HepG2 (cell line): ENCODE measurements around the gene PCBP4. TPM values are rescaled to one million over a fixed set of nuclear protein-coding genes. Genes with fewer than 3 reads are reported as not detected.

Experiments
- ARID5B ChIP-seq: IDR thresholded peaks from 2 replicates; pipeline ENCODE4 v1.4.0; 2020; ENCODE audit warnings: mild to moderate bottlenecking, missing genetic modification reagents
- ARNTL ChIP-seq: sonication (generic); formaldehyde crosslinking; IDR thresholded peaks from 2 replicates; pipeline ENCODE4 v1.4.0; 2020; ENCODE audit warnings: mild to moderate bottlenecking, missing genetic modification reagents
- ERF ChIP-seq: IDR thresholded peaks from 2 replicates; pipeline ENCODE4 v1.6.1; 2018; ENCODE audit warnings: missing biosample characterization, missing genetic modification reagents
- ETV5 ChIP-seq: IDR thresholded peaks from 2 replicates; pipeline ENCODE4 v1.6.1; 2018; ENCODE audit warnings: missing biosample characterization, missing genetic modification reagents, inconsistent platforms, borderline replicate concordance
- MIER3 ChIP-seq: IDR thresholded peaks from 2 replicates; pipeline ENCODE4 v1.6.1; 2016; ENCODE audit warnings: missing compliant biosample characterization, borderline replicate concordance
- MNT ChIP-seq: fragments of 450-650 bp; IDR thresholded peaks from 2 replicates; pipeline ENCODE4 v1.6.1; 2016
- RXRA ChIP-seq: sonication (generic); formaldehyde crosslinking; IDR thresholded peaks from 2 replicates; pipeline ENCODE4 v1.5.1; 2020; ENCODE audit warnings: missing genetic modification reagents
- TFDP2 ChIP-seq: sonication (generic); formaldehyde crosslinking; IDR thresholded peaks from 2 replicates; pipeline ENCODE4 v1.4.0; 2020; ENCODE audit warnings: missing genetic modification reagents
- ZMAT3 ChIP-seq: sonication (generic); formaldehyde crosslinking; conservative IDR thresholded peaks from 2 replicates; pipeline ENCODE4 v1.7.0; 2021; ENCODE audit warnings: missing genetic modification reagents
- ZNF44 ChIP-seq: sonication (generic); formaldehyde crosslinking; IDR thresholded peaks from 2 replicates; pipeline ENCODE4 v1.5.1; 2020; ENCODE audit warnings: mild to moderate bottlenecking, missing genetic modification reagents
- ZNF614 ChIP-seq: IDR thresholded peaks from 2 replicates; pipeline ENCODE4 v1.6.1; 2018; ENCODE audit warnings: missing biosample characterization, missing genetic modification reagents, inconsistent platforms, borderline replicate concordance
- ZNF784 ChIP-seq: sonication (generic); formaldehyde crosslinking; IDR thresholded peaks from 2 replicates; pipeline ENCODE4 v1.5.1; 2020; ENCODE audit warnings: missing genetic modification reagents, mild to moderate bottlenecking, borderline replicate concordance
- polyA plus RNA-seq, 8 experiments: library from polyadenylated mRNA; depleted of rRNA in 3 of 8; stranded (reverse) in 7 of 8; unstranded in 1 of 8; fragments of >200 nt; fragmentation: Illumina TruSeq in 4 of 8; extraction: Trizol in 4 of 8; gene quantifications; 2 replicates each; pipeline versions ENCODE4 v1.2.1 to v1.2.3, GENCODE V29; 2011 to 2016; ENCODE audit warnings: low read depth in 4 of 8, missing spikeins in 1 of 8, mixed read lengths in 1 of 8; ENCODE audit not compliant: insufficient read depth in 1 of 8
- total RNA-seq, 5 experiments: library from RNA; depleted of rRNA; stranded (reverse); fragments of >200 nt; fragmentation: Illumina TruSeq; extraction: Trizol; gene quantifications; 2 replicates each; pipeline ENCODE4 v1.2.3, GENCODE V29; 2016; ENCODE audit warnings: low read depth in 1 of 5
- TF ChIP-seq, protein P1 (sequence below): sonication (generic); formaldehyde crosslinking; IDR thresholded peaks from 2 replicates; pipeline ENCODE4 v1.4.0; 2020; ENCODE audit warnings: missing genetic modification reagents
- TF ChIP-seq, protein P2 (sequence below): sonication (generic); formaldehyde crosslinking; IDR thresholded peaks from 2 replicates; pipeline ENCODE4 v1.4.0; 2020; ENCODE audit warnings: missing genetic modification reagents, borderline replicate concordance
- TF ChIP-seq, protein P3 (sequence below): sonication (generic); formaldehyde crosslinking; IDR thresholded peaks from 2 replicates; pipeline ENCODE4 v1.4.0; 2020; ENCODE audit warnings: mild to moderate bottlenecking, missing genetic modification reagents

PCBP4 gene
- total and polyA plus RNA-seq, 2 of the 13 experiments (the other 11 are each of a cell fraction or from before 2014, with no cell fraction given), result 36.8 to 51.3 TPM

- TF ChIP-seq ARID5B, result peak; percentile 68
- no peak for TF ChIP-seq ZNF784 (CRISPR knock-in tag)
- TF ChIP-seq TFDP2 (CRISPR knock-in tag), result no peak; the same call in 1 of the 2 replicates
- peak; percentile 49; the same call in 1 of the 2 replicates for TF ChIP-seq ARNTL
- TF ChIP-seq ZNF44 (CRISPR knock-in tag), result 0 out of 2 replicates have a peak, but pooled peaks have one; percentile 48
- TF ChIP-seq RXRA (CRISPR knock-in tag), result peak; percentile 83
- TF ChIP-seq, protein P1, sequence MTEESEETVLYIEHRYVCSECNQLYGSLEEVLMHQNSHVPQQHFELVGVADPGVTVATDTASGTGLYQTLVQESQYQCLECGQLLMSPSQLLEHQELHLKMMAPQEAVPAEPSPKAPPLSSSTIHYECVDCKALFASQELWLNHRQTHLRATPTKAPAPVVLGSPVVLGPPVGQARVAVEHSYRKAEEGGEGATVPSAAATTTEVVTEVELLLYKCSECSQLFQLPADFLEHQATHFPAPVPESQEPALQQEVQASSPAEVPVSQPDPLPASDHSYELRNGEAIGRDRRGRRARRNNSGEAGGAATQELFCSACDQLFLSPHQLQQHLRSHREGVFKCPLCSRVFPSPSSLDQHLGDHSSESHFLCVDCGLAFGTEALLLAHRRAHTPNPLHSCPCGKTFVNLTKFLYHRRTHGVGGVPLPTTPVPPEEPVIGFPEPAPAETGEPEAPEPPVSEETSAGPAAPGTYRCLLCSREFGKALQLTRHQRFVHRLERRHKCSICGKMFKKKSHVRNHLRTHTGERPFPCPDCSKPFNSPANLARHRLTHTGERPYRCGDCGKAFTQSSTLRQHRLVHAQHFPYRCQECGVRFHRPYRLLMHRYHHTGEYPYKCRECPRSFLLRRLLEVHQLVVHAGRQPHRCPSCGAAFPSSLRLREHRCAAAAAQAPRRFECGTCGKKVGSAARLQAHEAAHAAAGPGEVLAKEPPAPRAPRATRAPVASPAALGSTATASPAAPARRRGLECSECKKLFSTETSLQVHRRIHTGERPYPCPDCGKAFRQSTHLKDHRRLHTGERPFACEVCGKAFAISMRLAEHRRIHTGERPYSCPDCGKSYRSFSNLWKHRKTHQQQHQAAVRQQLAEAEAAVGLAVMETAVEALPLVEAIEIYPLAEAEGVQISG (CRISPR knock-in tag), result peak; percentile 66
- peak; percentile 40; the same call in 1 of the 2 replicates for TF ChIP-seq MNT
- peak; percentile 89 for TF ChIP-seq MIER3 (CRISPR knock-in tag)
- TF ChIP-seq ZMAT3 (CRISPR knock-in tag), result peak; percentile 55; the same call in 1 of the 2 replicates
- TF ChIP-seq, protein P2, sequence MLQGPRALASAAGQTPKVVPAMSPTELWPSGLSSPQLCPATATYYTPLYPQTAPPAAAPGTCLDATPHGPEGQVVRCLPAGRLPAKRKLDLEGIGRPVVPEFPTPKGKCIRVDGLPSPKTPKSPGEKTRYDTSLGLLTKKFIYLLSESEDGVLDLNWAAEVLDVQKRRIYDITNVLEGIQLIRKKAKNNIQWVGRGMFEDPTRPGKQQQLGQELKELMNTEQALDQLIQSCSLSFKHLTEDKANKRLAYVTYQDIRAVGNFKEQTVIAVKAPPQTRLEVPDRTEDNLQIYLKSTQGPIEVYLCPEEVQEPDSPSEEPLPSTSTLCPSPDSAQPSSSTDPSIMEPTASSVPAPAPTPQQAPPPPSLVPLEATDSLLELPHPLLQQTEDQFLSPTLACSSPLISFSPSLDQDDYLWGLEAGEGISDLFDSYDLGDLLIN (CRISPR knock-in tag), result peak; percentile 57; the same call in 1 of the 2 replicates
- TF ChIP-seq ERF (CRISPR knock-in tag), result peak; percentile 75
- TF ChIP-seq, protein P3, sequence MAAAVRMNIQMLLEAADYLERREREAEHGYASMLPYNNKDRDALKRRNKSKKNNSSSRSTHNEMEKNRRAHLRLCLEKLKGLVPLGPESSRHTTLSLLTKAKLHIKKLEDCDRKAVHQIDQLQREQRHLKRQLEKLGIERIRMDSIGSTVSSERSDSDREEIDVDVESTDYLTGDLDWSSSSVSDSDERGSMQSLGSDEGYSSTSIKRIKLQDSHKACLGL, result peak; percentile 43; the same call in 1 of the 2 replicates
- TF ChIP-seq ZNF614 (CRISPR knock-in tag), result peak; percentile 64; the same call in 1 of the 2 replicates
- peak; percentile 62; the same call in 1 of the 2 replicates for TF ChIP-seq ETV5
These were observed 15.1 kb upstream of the PCBP4 start (continued) for GRCh38 chr3:51982352-51982837.
